ENCODE results near the gene ASAH2.

DNA sequence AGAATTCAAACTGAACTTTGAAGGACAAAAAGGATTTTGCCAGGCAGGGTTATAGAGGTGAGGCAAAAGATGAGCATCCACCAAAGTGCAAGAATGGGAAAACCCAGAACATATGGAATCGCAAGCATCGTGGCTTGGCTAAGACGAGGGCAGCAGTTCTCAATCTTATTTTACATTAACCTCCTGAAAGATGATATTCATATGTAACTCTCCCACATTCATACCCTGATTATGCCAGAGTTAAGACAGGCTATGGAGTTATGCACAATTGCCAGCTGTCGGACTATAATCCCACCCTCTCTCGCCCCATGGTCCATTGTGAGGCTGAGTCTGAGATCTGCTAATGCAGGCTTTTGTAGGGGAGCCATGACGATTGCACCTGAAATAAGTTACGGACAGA lies 21.2 kb upstream of the ASAH2 start:
- TF ChIP-seq TAF1 (IDR thresholded peaks at IDR 0.05; ENCODE audit: low read depth): no peak
- TF ChIP-seq, protein P1, sequence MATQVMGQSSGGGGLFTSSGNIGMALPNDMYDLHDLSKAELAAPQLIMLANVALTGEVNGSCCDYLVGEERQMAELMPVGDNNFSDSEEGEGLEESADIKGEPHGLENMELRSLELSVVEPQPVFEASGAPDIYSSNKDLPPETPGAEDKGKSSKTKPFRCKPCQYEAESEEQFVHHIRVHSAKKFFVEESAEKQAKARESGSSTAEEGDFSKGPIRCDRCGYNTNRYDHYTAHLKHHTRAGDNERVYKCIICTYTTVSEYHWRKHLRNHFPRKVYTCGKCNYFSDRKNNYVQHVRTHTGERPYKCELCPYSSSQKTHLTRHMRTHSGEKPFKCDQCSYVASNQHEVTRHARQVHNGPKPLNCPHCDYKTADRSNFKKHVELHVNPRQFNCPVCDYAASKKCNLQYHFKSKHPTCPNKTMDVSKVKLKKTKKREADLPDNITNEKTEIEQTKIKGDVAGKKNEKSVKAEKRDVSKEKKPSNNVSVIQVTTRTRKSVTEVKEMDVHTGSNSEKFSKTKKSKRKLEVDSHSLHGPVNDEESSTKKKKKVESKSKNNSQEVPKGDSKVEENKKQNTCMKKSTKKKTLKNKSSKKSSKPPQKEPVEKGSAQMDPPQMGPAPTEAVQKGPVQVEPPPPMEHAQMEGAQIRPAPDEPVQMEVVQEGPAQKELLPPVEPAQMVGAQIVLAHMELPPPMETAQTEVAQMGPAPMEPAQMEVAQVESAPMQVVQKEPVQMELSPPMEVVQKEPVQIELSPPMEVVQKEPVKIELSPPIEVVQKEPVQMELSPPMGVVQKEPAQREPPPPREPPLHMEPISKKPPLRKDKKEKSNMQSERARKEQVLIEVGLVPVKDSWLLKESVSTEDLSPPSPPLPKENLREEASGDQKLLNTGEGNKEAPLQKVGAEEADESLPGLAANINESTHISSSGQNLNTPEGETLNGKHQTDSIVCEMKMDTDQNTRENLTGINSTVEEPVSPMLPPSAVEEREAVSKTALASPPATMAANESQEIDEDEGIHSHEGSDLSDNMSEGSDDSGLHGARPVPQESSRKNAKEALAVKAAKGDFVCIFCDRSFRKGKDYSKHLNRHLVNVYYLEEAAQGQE (IDR thresholded peaks at IDR 0.05; ENCODE audit: low read depth): no peak
- TF ChIP-seq, protein P2, sequence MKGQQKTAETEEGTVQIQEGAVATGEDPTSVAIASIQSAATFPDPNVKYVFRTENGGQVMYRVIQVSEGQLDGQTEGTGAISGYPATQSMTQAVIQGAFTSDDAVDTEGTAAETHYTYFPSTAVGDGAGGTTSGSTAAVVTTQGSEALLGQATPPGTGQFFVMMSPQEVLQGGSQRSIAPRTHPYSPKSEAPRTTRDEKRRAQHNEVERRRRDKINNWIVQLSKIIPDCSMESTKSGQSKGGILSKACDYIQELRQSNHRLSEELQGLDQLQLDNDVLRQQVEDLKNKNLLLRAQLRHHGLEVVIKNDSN (IDR thresholded peaks at IDR 0.05): no peak
- TF ChIP-seq TCF12 (IDR thresholded peaks at IDR 0.05; ENCODE audit: low read depth): no peak
- TF ChIP-seq, protein P3, sequence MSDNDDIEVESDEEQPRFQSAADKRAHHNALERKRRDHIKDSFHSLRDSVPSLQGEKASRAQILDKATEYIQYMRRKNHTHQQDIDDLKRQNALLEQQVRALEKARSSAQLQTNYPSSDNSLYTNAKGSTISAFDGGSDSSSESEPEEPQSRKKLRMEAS (IDR thresholded peaks at IDR 0.05): no peak
- no peak for TF ChIP-seq EP300 (IDR thresholded peaks at IDR 0.05; ENCODE audit: borderline replicate concordance)
